HK-2 (cell line): Measurements from ENCODE around the gene RAB15.
"Not testable (repeated sequence)": the region's sequence is repeated elsewhere in the genome, so short reads cannot be mapped to it uniquely, and the experiment has no call there.

ENCODE experiments used
- DNase-seq: peaks from one replicate; pipeline ENCODE4 v3.0.0-alpha.2; 2018; ENCODE audit not compliant: unreplicated experiment

The RAB15 gene

DNA sequence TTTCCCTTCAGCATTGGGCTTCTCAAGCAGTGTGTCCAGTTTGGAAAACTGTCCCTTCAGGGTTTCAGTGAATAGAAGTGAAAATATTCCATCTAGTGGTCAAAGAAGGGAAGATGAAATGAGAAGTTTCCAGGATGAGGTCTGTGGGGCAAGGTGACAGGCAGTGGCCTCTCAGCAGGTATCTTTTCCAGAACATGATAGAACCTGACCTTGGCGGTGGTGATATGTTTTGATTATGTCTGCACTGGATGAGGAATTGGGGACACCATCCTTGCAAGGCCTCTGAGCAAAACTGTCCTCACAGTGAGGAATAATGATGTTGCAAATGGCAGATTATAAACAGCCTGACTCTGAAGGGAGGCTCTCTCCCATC is 34.3 kb downstream of the RAB15 start:
- no peak for DNase-seq

- DNase-seq: no peak
Observed at GRCh38 chr14:64937171-64937820, 34.8 kb downstream of the RAB15 start.

GRCh38 chr14:64935508-64935907 is 36.6 kb downstream of the RAB15 start:
- DNase-seq: no peak

DNA sequence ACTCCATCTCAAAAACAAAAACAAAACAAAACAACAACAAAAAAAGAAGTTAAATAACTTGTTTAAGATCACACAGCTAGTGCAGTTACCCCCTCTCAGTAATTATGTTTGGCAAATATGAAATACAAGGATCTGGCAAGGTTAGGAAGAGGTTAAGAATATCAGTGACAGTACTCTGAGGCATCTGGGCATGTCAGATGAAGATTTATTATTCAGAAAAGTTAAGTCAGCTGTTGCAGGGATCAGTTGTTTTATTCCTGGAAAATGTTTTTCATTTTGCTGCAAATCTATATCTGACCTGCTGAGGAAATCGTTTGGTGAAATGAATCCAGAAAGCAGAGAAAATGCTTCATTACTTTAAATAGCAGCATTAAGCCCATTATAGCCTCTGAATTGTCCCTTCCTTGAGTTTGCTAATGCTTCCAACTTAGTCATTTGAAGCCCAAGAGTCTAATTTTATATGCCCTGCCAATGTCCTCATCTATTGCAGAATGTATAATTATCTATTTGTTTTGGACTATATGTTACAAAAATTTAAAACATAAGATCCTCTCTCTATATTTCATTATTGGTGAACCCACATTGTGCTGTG is 37.7 kb downstream of the RAB15 start:
- DNase-seq: no peak

- DNase-seq: no peak
Observed at GRCh38 chr14:64932231-64932630, 39.9 kb downstream of the RAB15 start.

GRCh38 chr14:64931123-64931522 is 41.0 kb downstream of the RAB15 start:
- DNase-seq: no peak

DNA sequence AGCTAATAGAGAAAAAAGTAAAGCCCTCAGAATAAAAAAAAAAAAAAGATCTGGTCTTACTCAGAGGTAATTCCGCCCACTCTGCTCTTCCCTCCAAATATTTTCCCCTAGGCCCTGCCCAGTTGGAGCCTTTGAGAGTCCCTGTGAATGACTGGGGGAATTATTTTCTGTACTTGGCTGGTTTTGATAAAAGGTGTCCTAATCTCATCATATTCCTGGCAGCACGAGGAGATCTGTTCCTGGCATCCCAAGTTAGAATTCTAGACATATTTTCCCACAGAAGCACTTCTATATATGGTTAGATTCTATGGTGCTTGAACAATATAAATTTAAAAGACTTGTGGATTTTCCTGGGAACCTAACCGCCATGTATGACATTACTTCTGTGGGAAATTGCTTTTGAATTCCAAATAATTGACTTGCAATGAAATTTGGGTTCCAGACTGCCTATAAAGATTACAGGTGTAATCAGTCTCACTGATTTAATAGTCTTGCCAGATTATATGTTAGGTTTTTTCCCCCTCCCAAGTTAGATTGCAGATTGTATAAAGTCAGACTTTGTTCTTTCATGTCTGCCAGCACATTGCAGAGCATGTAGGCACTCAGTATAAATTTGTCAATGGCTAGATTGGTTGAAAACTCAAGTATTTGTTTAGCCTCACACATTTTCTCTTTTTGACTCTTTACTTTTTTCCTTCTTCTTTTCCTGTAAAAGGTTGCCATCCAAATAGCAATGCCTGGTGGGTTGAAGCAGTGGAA is 41.9 kb downstream of the RAB15 start:
- DNase-seq: no peak

DNA sequence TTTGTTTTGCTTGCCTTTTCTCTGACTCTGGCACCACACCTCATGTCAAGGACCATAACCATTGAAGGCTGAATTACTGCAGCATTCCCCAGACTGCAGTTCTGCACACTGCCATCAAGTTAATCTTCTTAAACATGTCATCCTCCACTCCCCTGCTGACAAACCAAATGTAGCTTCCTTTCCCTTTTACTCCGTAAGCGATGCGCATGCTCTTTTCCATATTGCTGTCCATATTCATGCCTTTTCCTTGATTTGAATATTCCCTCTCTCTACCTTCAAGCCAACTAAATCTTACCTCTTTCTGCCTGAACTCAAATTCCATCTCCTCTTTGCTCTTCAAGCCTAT is 43.1 kb downstream of the RAB15 start:
- DNase-seq: no peak

GRCh38 chr14:64928239-64929013 is 43.7 kb downstream of the RAB15 start:
- DNase-seq: no peak

GRCh38 chr14:64927031-64927430 is 45.1 kb downstream of the RAB15 start:
- DNase-seq: no peak

- DNase-seq: no peak
Observed at GRCh38 chr14:64926398-64926995, 45.6 kb downstream of the RAB15 start.

- no peak for DNase-seq
Observed at GRCh38 chr14:64923015-64923414, 49.1 kb downstream of the RAB15 start.

- no peak for DNase-seq
Observed at GRCh38 chr14:64920465-64920864, 51.7 kb downstream of the RAB15 start.

DNA sequence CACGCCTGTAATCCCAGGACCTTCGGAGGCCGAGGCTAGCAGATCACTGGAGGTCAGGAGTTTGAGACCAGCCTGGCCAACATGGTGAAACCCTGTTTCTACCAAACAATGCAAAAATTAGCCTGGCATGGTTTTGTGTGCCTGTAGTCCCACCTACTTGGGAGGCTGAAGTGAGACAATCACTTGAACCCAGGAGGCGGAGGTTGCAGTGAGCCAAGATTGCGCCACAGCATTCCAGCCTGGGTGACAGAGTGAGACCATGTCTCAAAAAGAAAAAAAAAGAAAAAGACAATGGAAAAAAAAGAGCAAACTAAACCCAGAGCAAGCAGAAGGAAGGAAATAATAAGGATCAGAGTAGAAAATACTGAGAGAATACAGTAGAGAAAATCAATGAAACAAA is 52.5 kb downstream of the RAB15 start:
- DNase-seq: no peak

- DNase-seq: no peak
Observed at GRCh38 chr14:64919215-64919614, 52.9 kb downstream of the RAB15 start.

- no peak for DNase-seq
Observed at GRCh38 chr14:64918216-64918615, 53.9 kb downstream of the RAB15 start.

- no peak for DNase-seq
Observed at GRCh38 chr14:64915797-64916196, 56.3 kb downstream of the RAB15 start.

DNA sequence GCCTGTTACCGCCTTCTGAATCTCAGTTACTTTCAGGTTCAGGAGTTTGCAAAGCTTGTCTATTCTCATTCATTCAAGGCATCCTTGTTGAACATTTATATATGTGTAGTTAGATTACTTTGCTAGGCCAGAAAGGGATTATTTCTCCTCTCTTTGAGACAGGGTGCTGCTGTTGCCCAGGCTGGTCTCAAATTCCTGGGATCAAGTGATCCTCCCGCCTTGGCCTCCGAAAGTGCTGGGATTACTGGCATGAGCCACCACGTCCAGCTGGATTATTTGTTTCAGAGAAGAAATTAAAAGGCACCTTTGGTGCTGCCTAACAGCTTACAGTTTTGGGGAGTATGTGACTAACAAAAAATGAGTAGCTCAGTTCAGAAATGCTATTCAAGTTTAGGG is 57.1 kb downstream of the RAB15 start:
- DNase-seq: no peak

DNA sequence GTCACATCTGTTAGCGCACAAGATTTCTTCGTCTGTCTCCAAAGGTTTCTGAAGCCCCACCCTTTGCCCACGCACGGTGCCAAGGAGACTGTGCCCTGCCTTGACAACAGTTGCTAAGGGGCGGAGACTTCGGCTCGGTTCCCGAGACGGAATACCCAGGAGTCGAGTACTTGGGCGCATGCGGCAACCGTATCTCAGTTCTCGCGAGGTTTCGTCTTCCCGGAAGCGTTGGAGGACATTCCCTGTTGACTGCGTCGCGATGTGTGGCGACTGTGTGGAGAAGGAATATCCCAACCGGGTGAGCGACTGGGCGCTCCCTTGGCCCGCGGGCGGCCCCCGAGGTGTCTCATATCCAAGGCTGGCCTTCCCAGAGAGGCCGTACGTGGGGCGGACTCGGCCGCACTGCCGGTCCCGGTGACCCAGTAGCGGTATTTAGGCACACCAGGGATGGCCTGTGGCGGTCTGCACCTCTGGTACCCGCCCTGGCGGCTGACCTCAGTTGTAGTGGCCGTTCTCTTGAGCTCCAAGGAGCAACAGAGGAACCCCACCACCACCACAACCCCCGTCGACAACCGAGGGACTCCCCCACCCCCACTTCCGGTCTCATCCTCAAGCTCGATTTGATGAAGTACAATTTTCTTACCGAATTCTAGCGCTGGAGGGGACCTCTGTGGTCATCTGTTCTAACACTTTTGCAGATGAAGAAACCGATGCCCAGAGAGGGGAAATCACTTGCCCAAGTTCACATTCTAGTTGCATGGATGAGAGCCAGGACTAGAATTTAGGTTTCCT is 57.7 kb downstream of the RAB15 start, which contains the start of gene CHURC1:
Gene CHURC1 (plus strand): TSS at position 219 of the 792 bp plus-strand sequence. CDS start 41 bp downstream, at position 260.
- DNase-seq: peak; percentile 95

- DNase-seq: not testable (repeated sequence)
Observed at GRCh38 chr14:64913477-64913876, 58.7 kb downstream of the RAB15 start.

DNA sequence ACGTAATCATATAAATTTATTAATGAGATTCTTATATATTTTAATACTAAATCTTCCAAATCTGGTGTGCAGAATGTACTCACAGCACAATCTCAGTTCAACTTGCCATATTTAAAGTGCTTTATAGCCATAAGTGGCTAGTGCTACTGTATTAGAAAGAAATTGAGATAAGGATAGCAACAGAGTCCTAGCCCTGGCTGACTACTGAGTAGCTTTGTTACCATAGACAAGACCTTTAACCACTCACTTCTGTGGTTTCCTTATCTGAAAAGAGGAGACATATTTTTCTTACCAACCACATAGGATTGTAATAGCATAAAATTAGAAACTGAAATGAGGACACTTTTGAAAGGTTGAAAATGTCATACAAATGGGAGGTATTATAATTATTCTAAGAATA is 59.9 kb downstream of the RAB15 start:
- no peak for DNase-seq
